HepG2 (cell line): ENCODE measurements around the gene ABCC1. TPM values are rescaled to one million over a fixed set of nuclear protein-coding genes. Genes with fewer than 3 reads are reported as not detected.

Experiments
- AHR ChIP-seq: IDR thresholded peaks from 2 replicates; pipeline ENCODE4 v1.6.1; 2018; ENCODE audit warnings: missing genetic modification reagents, missing compliant biosample characterization
- ARID3A ChIP-seq: IDR thresholded peaks from 2 replicates; pipeline ENCODE4 v1.6.1; 2012; ENCODE audit warnings: low read depth, low read length, improper control_type of control experiment
- ARNT2 ChIP-seq: sonication (generic); formaldehyde crosslinking; IDR thresholded peaks from 2 replicates; pipeline ENCODE4 v1.8.0; 2022; ENCODE audit warnings: mild to moderate bottlenecking, low read depth, missing genetic modification reagents, moderate library complexity
- CBX5 ChIP-seq: sonication (generic); formaldehyde crosslinking; IDR thresholded peaks from 2 replicates; pipeline ENCODE4 v1.4.0; 2020; ENCODE audit warnings: missing genetic modification reagents, borderline replicate concordance
- CHD4 ChIP-seq: fragments of 200-600 bp; sonication (generic); IDR thresholded peaks from 2 replicates; pipeline ENCODE4 v1.7.0; 2017; ENCODE audit warnings: mild to moderate bottlenecking, low read length, borderline replicate concordance
- CREB1 ChIP-seq, 2 experiments: fragments of 450-650 bp in 1 of 2; IDR thresholded peaks; 2 replicates each; pipeline ENCODE4 v1.6.1; 2016 to 2017; ENCODE audit warnings: control low read depth in 1 of 2, mild to moderate bottlenecking in 1 of 2, missing compliant biosample characterization in 1 of 2, missing genetic modification characterization in 1 of 2
- FOSL2 ChIP-seq: sonication (generic); formaldehyde crosslinking; IDR thresholded peaks from 2 replicates; pipeline ENCODE4 v1.4.0; 2020; ENCODE audit warnings: missing genetic modification reagents
- HIVEP1 ChIP-seq: sonication (generic); formaldehyde crosslinking; IDR thresholded peaks from 2 replicates; pipeline ENCODE4 v1.4.0; 2020; ENCODE audit warnings: mild to moderate bottlenecking, missing genetic modification reagents
- MED13 ChIP-seq: sonication (generic); formaldehyde crosslinking; IDR thresholded peaks from 2 replicates; pipeline ENCODE4 v1.5.0; 2020; ENCODE audit warnings: missing genetic modification reagents
- MIER2 ChIP-seq: IDR thresholded peaks from 2 replicates; pipeline ENCODE4 v1.6.1; 2016; ENCODE audit warnings: missing biosample characterization, missing genetic modification reagents
- MXD3 ChIP-seq: IDR thresholded peaks from 2 replicates; pipeline ENCODE4 v1.6.1; 2016; ENCODE audit warnings: mild to moderate bottlenecking, missing biosample characterization, missing genetic modification reagents
- NFKBIZ ChIP-seq: IDR thresholded peaks from 2 replicates; pipeline ENCODE4 v1.6.1; 2018; ENCODE audit warnings: missing genetic modification reagents, missing compliant biosample characterization
- RAD21 ChIP-seq: fragments of 450-650 bp; formaldehyde crosslinking; IDR thresholded peaks from 2 replicates; pipeline ENCODE4 v1.5.0; 2020; ENCODE audit warnings: mild to moderate bottlenecking
- SPEN ChIP-seq: sonication (generic); formaldehyde crosslinking; IDR thresholded peaks from 2 replicates; pipeline ENCODE4 v1.5.1; 2020; ENCODE audit warnings: low read depth, mild to moderate bottlenecking, missing genetic modification reagents
- TEAD3 ChIP-seq: optimal IDR thresholded peaks from 2 replicates; pipeline ENCODE3; 2016; ENCODE audit warnings: borderline replicate concordance
- ZC3H13 ChIP-seq: sonication (generic); formaldehyde crosslinking; IDR thresholded peaks from 2 replicates; pipeline ENCODE4 v1.8.1; 2023; ENCODE audit warnings: mild to moderate bottlenecking, missing genetic modification reagents, moderate library complexity
- ZNF292 ChIP-seq: sonication (generic); formaldehyde crosslinking; IDR thresholded peaks from 2 replicates; pipeline ENCODE4 v1.8.1; 2022; ENCODE audit warnings: mild to moderate bottlenecking, low read depth, missing genetic modification reagents, borderline replicate concordance
- ZNF3 ChIP-seq: IDR thresholded peaks from 2 replicates; pipeline ENCODE4 v1.7.0; 2017; ENCODE audit warnings: inconsistent platforms
- ZNF335 ChIP-seq: sonication (generic); formaldehyde crosslinking; IDR thresholded peaks from 2 replicates; pipeline ENCODE4 v1.4.0; 2020; ENCODE audit warnings: missing genetic modification reagents
- ZNF619 ChIP-seq: sonication (generic); formaldehyde crosslinking; IDR thresholded peaks from 2 replicates; pipeline ENCODE4 v1.4.0; 2020; ENCODE audit warnings: mild to moderate bottlenecking, missing genetic modification reagents
- ZNF737 ChIP-seq: sonication (generic); formaldehyde crosslinking; IDR thresholded peaks from 2 replicates; pipeline ENCODE4 v1.5.0; 2020; ENCODE audit warnings: missing genetic modification reagents, mild to moderate bottlenecking, borderline replicate concordance
- ZNF83 ChIP-seq: sonication (generic); formaldehyde crosslinking; IDR thresholded peaks from 2 replicates; pipeline ENCODE4 v1.4.0; 2020; ENCODE audit warnings: missing genetic modification reagents, mild to moderate bottlenecking, borderline replicate concordance
- ZNF883 ChIP-seq: sonication (generic); formaldehyde crosslinking; IDR thresholded peaks from 2 replicates; pipeline ENCODE4 v1.5.1; 2020; ENCODE audit warnings: mild to moderate bottlenecking, missing genetic modification reagents; ENCODE audit errors: not compliant biosample characterization
- polyA plus RNA-seq, 8 experiments: library from polyadenylated mRNA; depleted of rRNA in 3 of 8; stranded (reverse) in 7 of 8; unstranded in 1 of 8; fragments of >200 nt; fragmentation: Illumina TruSeq in 4 of 8; extraction: Trizol in 4 of 8; gene quantifications; 2 replicates each; pipeline versions ENCODE4 v1.2.1 to v1.2.3, GENCODE V29; 2011 to 2016; ENCODE audit warnings: low read depth in 4 of 8, missing spikeins in 1 of 8, mixed read lengths in 1 of 8; ENCODE audit not compliant: insufficient read depth in 1 of 8
- total RNA-seq, 5 experiments: library from RNA; depleted of rRNA; stranded (reverse); fragments of >200 nt; fragmentation: Illumina TruSeq; extraction: Trizol; gene quantifications; 2 replicates each; pipeline ENCODE4 v1.2.3, GENCODE V29; 2016; ENCODE audit warnings: low read depth in 1 of 5
- TF ChIP-seq, protein P1 (sequence below): sonication (generic); formaldehyde crosslinking; IDR thresholded peaks from 2 replicates; pipeline ENCODE4 v1.5.0; 2020; ENCODE audit warnings: missing genetic modification reagents, mild to moderate bottlenecking, borderline replicate concordance
- TF ChIP-seq, protein P2 (sequence below): sonication (generic); formaldehyde crosslinking; IDR thresholded peaks from 2 replicates; pipeline ENCODE4 v1.4.0; 2020; ENCODE audit warnings: mild to moderate bottlenecking, missing genetic modification reagents
- TF ChIP-seq, protein P3 (sequence below): IDR thresholded peaks from 2 replicates; pipeline ENCODE4 v1.6.1; 2016

Gene ABCC1
- total and polyA plus RNA-seq, 2 of the 13 experiments (the other 11 are each of a cell fraction or from before 2014, with no cell fraction given), result 13.0 to 30.6 TPM

DNA sequence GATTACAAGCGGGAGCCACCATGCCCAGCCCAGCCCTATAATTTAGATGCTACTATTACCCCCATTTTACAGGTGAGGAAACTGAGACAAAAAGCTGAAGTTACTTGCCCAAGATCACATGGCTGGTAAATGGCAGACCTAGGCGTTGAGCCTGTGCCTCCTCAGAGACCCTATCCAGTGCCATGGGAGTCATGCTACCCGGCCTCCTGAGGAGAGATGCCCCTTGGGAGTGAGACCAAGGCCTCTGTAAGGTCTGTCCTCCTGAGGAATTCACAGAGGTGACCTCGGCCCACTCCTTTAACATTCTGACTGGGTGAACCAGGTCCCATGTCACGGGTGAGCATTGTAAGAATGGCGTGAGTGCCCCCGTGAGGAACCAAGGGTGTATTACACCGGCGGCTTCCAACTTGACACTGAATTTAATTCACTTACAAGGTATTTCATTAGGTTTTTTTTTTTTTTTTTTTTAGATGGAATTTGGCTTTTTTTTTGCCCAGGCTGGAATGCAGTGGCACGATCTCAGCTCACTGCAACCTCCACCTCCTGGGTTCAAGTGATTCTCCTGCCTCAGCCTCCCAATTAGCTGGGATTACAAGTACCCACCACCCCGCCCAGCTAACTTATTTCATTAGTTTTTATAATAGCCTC lies 178.2 kb downstream of the ABCC1 start (continued):
- TF ChIP-seq ZNF737 (CRISPR knock-in tag), result no peak
- no peak for TF ChIP-seq ZC3H13 (CRISPR knock-in tag)
- TF ChIP-seq, protein P1, sequence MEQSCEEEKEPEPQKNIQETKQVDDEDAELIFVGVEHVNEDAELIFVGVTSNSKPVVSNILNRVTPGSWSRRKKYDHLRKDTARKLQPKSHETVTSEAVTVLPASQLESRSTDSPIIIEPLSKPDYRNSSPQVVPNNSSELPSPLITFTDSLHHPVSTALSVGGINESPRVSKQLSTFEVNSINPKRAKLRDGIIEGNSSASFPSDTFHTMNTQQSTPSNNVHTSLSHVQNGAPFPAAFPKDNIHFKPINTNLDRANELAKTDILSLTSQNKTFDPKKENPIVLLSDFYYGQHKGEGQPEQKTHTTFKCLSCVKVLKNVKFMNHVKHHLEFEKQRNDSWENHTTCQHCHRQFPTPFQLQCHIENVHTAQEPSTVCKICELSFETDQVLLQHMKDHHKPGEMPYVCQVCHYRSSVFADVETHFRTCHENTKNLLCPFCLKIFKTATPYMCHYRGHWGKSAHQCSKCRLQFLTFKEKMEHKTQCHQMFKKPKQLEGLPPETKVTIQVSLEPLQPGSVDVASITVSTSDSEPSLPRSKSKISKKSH, result no peak
- TF ChIP-seq HIVEP1 (CRISPR knock-in tag), result no peak
- TF ChIP-seq, protein P2, sequence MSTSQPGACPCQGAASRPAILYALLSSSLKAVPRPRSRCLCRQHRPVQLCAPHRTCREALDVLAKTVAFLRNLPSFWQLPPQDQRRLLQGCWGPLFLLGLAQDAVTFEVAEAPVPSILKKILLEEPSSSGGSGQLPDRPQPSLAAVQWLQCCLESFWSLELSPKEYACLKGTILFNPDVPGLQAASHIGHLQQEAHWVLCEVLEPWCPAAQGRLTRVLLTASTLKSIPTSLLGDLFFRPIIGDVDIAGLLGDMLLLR (CRISPR knock-in tag), result no peak
- TF ChIP-seq SPEN (CRISPR knock-in tag), result no peak
- peak; percentile 76 for TF ChIP-seq ARID3A
- TF ChIP-seq ZNF883, result peak; percentile 32
- TF ChIP-seq NFKBIZ (CRISPR knock-in tag), result no peak
- TF ChIP-seq ZNF3 (CRISPR knock-in tag), result no peak
- TF ChIP-seq RAD21 (CRISPR knock-in tag), result peak; percentile 88
- no peak; the same call in 1 of the 2 replicates for TF ChIP-seq ZNF83 (CRISPR knock-in tag)
- 0 out of 2 replicates have a peak, but pooled peaks have one; percentile 23 for TF ChIP-seq ARNT2 (CRISPR knock-in tag)
- TF ChIP-seq ZNF335, result no peak
- peak; percentile 22; the same call in 1 of the 2 replicates for TF ChIP-seq FOSL2 (CRISPR knock-in tag)
- TF ChIP-seq MED13 (CRISPR knock-in tag), result no peak
- no peak for TF ChIP-seq ZNF292
- TF ChIP-seq CHD4, result no peak
- no peak for TF ChIP-seq AHR (CRISPR knock-in tag)
- TF ChIP-seq, protein P3, sequence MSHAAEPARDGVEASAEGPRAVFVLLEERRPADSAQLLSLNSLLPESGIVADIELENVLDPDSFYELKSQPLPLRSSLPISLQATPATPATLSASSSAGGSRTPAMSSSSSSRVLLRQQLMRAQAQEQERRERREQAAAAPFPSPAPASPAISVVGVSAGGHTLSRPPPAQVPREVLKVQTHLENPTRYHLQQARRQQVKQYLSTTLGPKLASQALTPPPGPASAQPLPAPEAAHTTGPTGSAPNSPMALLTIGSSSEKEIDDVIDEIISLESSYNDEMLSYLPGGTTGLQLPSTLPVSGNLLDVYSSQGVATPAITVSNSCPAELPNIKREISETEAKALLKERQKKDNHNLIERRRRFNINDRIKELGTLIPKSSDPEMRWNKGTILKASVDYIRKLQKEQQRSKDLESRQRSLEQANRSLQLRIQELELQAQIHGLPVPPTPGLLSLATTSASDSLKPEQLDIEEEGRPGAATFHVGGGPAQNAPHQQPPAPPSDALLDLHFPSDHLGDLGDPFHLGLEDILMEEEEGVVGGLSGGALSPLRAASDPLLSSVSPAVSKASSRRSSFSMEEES (CRISPR knock-in tag), result peak; percentile 29; the same call in 1 of the 2 replicates
- no peak for TF ChIP-seq CREB1 (IDR thresholded peaks at IDR 0.05)
- no peak for TF ChIP-seq CREB1 (CRISPR knock-in tag; IDR thresholded peaks at IDR 0.05)
- TF ChIP-seq TEAD3 (CRISPR knock-in tag), result peak; percentile 38
- TF ChIP-seq CBX5 (CRISPR knock-in tag), result peak; percentile 59; the same call in 1 of the 2 replicates
- TF ChIP-seq MIER2 (CRISPR knock-in tag), result peak; percentile 27; the same call in 1 of the 2 replicates
- TF ChIP-seq MXD3, result no peak
- 0 out of 2 replicates have a peak, but pooled peaks have one; percentile 53 for TF ChIP-seq ZNF619 (CRISPR knock-in tag)
